H1 (cell line): ENCODE results near the gene ZNF212. TPM values are rescaled to one million over a fixed set of nuclear protein-coding genes. Genes with fewer than 3 reads are reported as not detected.

ENCODE experiments used
- CTCF ChIA-PET: fragments of 300-600 bp; sonication (Branson Sonifier 250); formaldehyde crosslinking; loops from one replicate; lab custom pipeline; 2021; ENCODE audit not compliant: partially characterized antibody; lab: Charles Lee
- POLR2A ChIA-PET: fragments of 300-600 bp; sonication (Branson Sonifier 250); formaldehyde crosslinking; loops from one replicate; lab custom pipeline; 2021; ENCODE audit warnings: inconsistent platforms; ENCODE audit not compliant: partially characterized antibody; lab: Charles Lee
- DNase-seq, 2 experiments: peaks; one replicate each; pipeline versions ENCODE4 v3.0.0 to v3.0.0-alpha.2; 2010 to 2022; ENCODE audit warnings: low spot score in 2 of 2, low read depth in 1 of 2, mixed read lengths in 1 of 2
- FAIRE-seq: peaks from 2 replicates; lab custom pipeline; 2011; peaks lifted over from hg19 to GRCh38; lab: Jason Lieb, UNC
- H2AFZ ChIP-seq: 2 replicates; pipeline ENCODE4 v1.8.1; 2012; ENCODE audit warnings: low read length, inconsistent platforms
- H2AK5ac ChIP-seq: 2 replicates; pipeline ENCODE4 v1.6.1; 2013; ENCODE audit warnings: low read depth, low read length
- H2BK120ac ChIP-seq: replicated peaks from 2 replicates; pipeline ENCODE3; 2013; ENCODE audit warnings: low read depth, low read length, inconsistent platforms
- H2BK12ac ChIP-seq: 2 replicates; pipeline ENCODE4 v1.6.1; 2013; ENCODE audit warnings: low read depth, low read length
- H2BK15ac ChIP-seq: 2 replicates; pipeline ENCODE4 v1.6.1; 2013; ENCODE audit warnings: low read length
- H2BK20ac ChIP-seq: 2 replicates; pipeline ENCODE4 v1.6.1; 2013; ENCODE audit warnings: low read length
- H2BK5ac ChIP-seq: 2 replicates; pipeline ENCODE4 v1.6.1; 2013; ENCODE audit warnings: low read depth, low read length
- H3K14ac ChIP-seq: 2 replicates; pipeline ENCODE4 v1.6.1; 2013; ENCODE audit warnings: inconsistent platforms; ENCODE audit not compliant: insufficient read length
- H3K18ac ChIP-seq: 2 replicates; pipeline ENCODE4 v1.6.1; 2013; ENCODE audit warnings: low read length; ENCODE audit errors: extremely low read depth
- H3K23ac ChIP-seq: 2 replicates; pipeline ENCODE4 v1.6.1; 2013; ENCODE audit warnings: inconsistent platforms; ENCODE audit not compliant: insufficient read length
- H3K23me2 ChIP-seq: 2 replicates; pipeline ENCODE4 v1.6.1; 2013; ENCODE audit warnings: low read depth, low read length
- H3K27ac ChIP-seq: 2 replicates; pipeline ENCODE4 v1.6.1; 2011; ENCODE audit warnings: low read depth, low read length, inconsistent platforms
- H3K27me3 ChIP-seq, 4 experiments: replicated peaks in 1 of 4; 1 replicate in 1 of 4; 2 replicates in 3 of 4; pipeline versions ENCODE4 v1.6.1 to v1.8.1; 2011 to 2013; ENCODE audit warnings: low read length in 3 of 4, mild to moderate bottlenecking in 3 of 4, inconsistent platforms in 2 of 4, mixed read lengths in 2 of 4, moderate library complexity in 1 of 4; ENCODE audit not compliant: control insufficient read depth in 3 of 4, insufficient read depth in 3 of 4; ENCODE audit errors: extremely low read depth in 1 of 4
- H3K36me3 ChIP-seq, 4 experiments: 2 replicates each; pipeline versions ENCODE4 v1.6.1 to v1.8.1; 2011 to 2013; ENCODE audit warnings: mild to moderate bottlenecking in 4 of 4, low read length in 3 of 4, moderate library complexity in 2 of 4, control low read depth in 1 of 4, inconsistent platforms in 1 of 4; ENCODE audit not compliant: insufficient read depth in 4 of 4, control insufficient read depth in 2 of 4
- H3K4ac ChIP-seq: replicated peaks from 2 replicates; pipeline ENCODE3; 2013; ENCODE audit warnings: low read length, low read depth, mixed read lengths, inconsistent platforms; ENCODE audit not compliant: insufficient read length
- H3K4me1 ChIP-seq, 4 experiments: replicated peaks in 1 of 4; 1 replicate in 1 of 4; 2 replicates in 3 of 4; pipeline versions ENCODE4 v1.6.1 to v1.8.1; 2011 to 2013; ENCODE audit warnings: low read length in 3 of 4, inconsistent platforms in 2 of 4, mixed read lengths in 1 of 4; ENCODE audit not compliant: insufficient read depth in 4 of 4, control insufficient read depth in 3 of 4
- H3K4me2 ChIP-seq, 2 experiments: 2 replicates each; pipeline versions ENCODE4 v1.6.1 to v1.8.1; 2011 to 2013; ENCODE audit warnings: low read depth in 2 of 2, low read length in 2 of 2, control low read depth in 1 of 2, inconsistent platforms in 1 of 2, mild to moderate bottlenecking in 1 of 2; ENCODE audit not compliant: insufficient read depth in 1 of 2
- H3K4me3 ChIP-seq, 4 experiments: fragments of 200-600, 300-600 bp in 1 of 4; sonication (generic), shearing (Covaris generic), sonication (Bioruptor Twin) in 1 of 4; 2 replicates each; pipeline versions ENCODE4 v1.5.1 to v1.8.1; 2011 to 2016; ENCODE audit warnings: low read length in 4 of 4, low read depth in 3 of 4, control low read depth in 2 of 4, inconsistent platforms in 2 of 4, mild to moderate bottlenecking in 2 of 4, mixed read lengths in 1 of 4, moderate library complexity in 1 of 4; ENCODE audit not compliant: insufficient read depth in 2 of 4; ENCODE audit errors: extremely low read depth in 1 of 4
- H3K56ac ChIP-seq: replicated peaks from 2 replicates; pipeline ENCODE3; 2013; ENCODE audit warnings: low read depth, mild to moderate bottlenecking, mixed read lengths, low read length, inconsistent platforms; ENCODE audit not compliant: insufficient read length
- H3K79me1 ChIP-seq: 2 replicates; pipeline ENCODE4 v1.6.1; 2013; ENCODE audit warnings: low read depth, low read length, control low read depth
- H3K79me2 ChIP-seq, 2 experiments: 2 replicates each; pipeline versions ENCODE4 v1.6.1 to v1.8.1; 2012 to 2013; ENCODE audit warnings: low read length in 2 of 2, mild to moderate bottlenecking in 2 of 2, inconsistent platforms in 1 of 2; ENCODE audit not compliant: insufficient read depth in 2 of 2, control insufficient read depth in 1 of 2
- H3K9ac ChIP-seq, 4 experiments: replicated peaks in 1 of 4; 1 replicate in 1 of 4; 2 replicates in 3 of 4; pipeline versions ENCODE4 v1.6.1 to v1.8.1; 2011 to 2013; ENCODE audit warnings: low read depth in 3 of 4, low read length in 3 of 4, control low read depth in 2 of 4, mild to moderate bottlenecking in 2 of 4, moderate library complexity in 2 of 4, inconsistent platforms in 1 of 4; ENCODE audit errors: extremely low read depth in 1 of 4
- H3K9me3 ChIP-seq, 2 experiments: 2 replicates each; pipeline versions ENCODE4 v1.6.1 to v1.8.1; 2012 to 2013; ENCODE audit warnings: mild to moderate bottlenecking in 2 of 2, moderate library complexity in 2 of 2, control low read depth in 1 of 2, inconsistent platforms in 1 of 2, low read depth in 1 of 2, low read length in 1 of 2, mixed read lengths in 1 of 2; ENCODE audit not compliant: insufficient read depth in 2 of 2
- H4K20me1 ChIP-seq, 2 experiments: replicated peaks in 1 of 2; 2 replicates each; pipeline versions ENCODE3 to v1.8.1; 2011 to 2013; ENCODE audit warnings: inconsistent platforms in 2 of 2, low read length in 2 of 2, mild to moderate bottlenecking in 1 of 2; ENCODE audit not compliant: insufficient read depth in 2 of 2, control insufficient read depth in 1 of 2
- H4K5ac ChIP-seq: 2 replicates; pipeline ENCODE4 v1.6.1; 2013; ENCODE audit warnings: low read length, low read depth, mixed read lengths, inconsistent platforms; ENCODE audit not compliant: insufficient read length
- H4K8ac ChIP-seq: 2 replicates; pipeline ENCODE4 v1.8.0; 2013; ENCODE audit warnings: mild to moderate bottlenecking, moderate library complexity, low read length, inconsistent platforms; ENCODE audit not compliant: insufficient read depth; ENCODE audit errors: extremely low read depth
- H4K91ac ChIP-seq: replicated peaks from 2 replicates; pipeline ENCODE3; 2013; ENCODE audit warnings: low read length, mixed read lengths, inconsistent platforms; ENCODE audit not compliant: insufficient read length
- BRCA1 ChIP-seq: IDR thresholded peaks from 2 replicates; pipeline ENCODE4 v1.6.1; 2012; ENCODE audit warnings: low read depth, low read length, improper control_type of control experiment
- CEBPB ChIP-seq: IDR thresholded peaks from 2 replicates; pipeline ENCODE4 v1.6.1; 2012; ENCODE audit warnings: low read depth, low read length
- GTF2F1 ChIP-seq: IDR thresholded peaks from 2 replicates; pipeline ENCODE4 v1.6.1; 2012; ENCODE audit warnings: low read depth, low read length, improper control_type of control experiment, borderline replicate concordance
- HDAC2 ChIP-seq, 2 experiments: fragments of 300-600 bp in 1 of 2; sonication (generic) in 1 of 2; IDR thresholded peaks; 2 replicates each; pipeline ENCODE4 v1.6.1; 2011 to 2012; ENCODE audit warnings: low read depth in 2 of 2, low read length in 2 of 2, mild to moderate bottlenecking in 2 of 2, moderate library complexity in 2 of 2, borderline replicate concordance in 1 of 2, inconsistent platforms in 1 of 2
- JUND ChIP-seq: IDR thresholded peaks from 2 replicates; pipeline ENCODE4 v1.6.1; 2011; ENCODE audit warnings: mild to moderate bottlenecking, improper control_type of control experiment, low read length
- KDM4A ChIP-seq: IDR thresholded peaks from one replicate; pipeline ENCODE4 v1.7.1; 2012; ENCODE audit warnings: low read depth, mild to moderate bottlenecking, moderate library complexity, low read length, inconsistent platforms; ENCODE audit not compliant: severe bottlenecking
- NANOG ChIP-seq: IDR thresholded peaks from 2 replicates; pipeline ENCODE4 v1.6.1; 2011; ENCODE audit warnings: low read length, low read depth, mild to moderate bottlenecking, inconsistent platforms; ENCODE audit not compliant: insufficient read depth, poor library complexity, severe bottlenecking
- NRF1 ChIP-seq: IDR thresholded peaks from 2 replicates; pipeline ENCODE4 v1.6.1; 2011; ENCODE audit warnings: mild to moderate bottlenecking, low read depth, low read length, improper control_type of control experiment
- POLR2A ChIP-seq, 2 experiments: IDR thresholded peaks; 1 replicate in 1 of 2; 2 replicates in 1 of 2; pipeline ENCODE4 v1.6.1; 2011; ENCODE audit warnings: low read depth in 2 of 2, low read length in 2 of 2, mild to moderate bottlenecking in 2 of 2; ENCODE audit errors: control extremely low read depth in 1 of 2
- RXRA ChIP-seq: IDR thresholded peaks from 2 replicates; pipeline ENCODE4 v1.6.1; 2011; ENCODE audit warnings: low read depth, mild to moderate bottlenecking, low read length, moderate library complexity; ENCODE audit not compliant: insufficient read depth
- SP4 ChIP-seq: IDR thresholded peaks from 2 replicates; pipeline ENCODE4 v1.6.1; 2012; ENCODE audit warnings: low read length, inconsistent platforms
- YY1 ChIP-seq: IDR thresholded peaks from 2 replicates; pipeline ENCODE4 v1.6.1; 2011; ENCODE audit warnings: low read depth, mild to moderate bottlenecking, low read length
- WGBS, 2 experiments: shearing (Covaris generic) in 1 of 2; methylation state at CpG; one replicate each; pipeline versions ENCODE4 v1.1.6 to v1.1.7; 2013 to 2015; ENCODE audit warnings: low lambda C conversion rate in 2 of 2, mixed read lengths in 2 of 2, inconsistent platforms in 1 of 2, low coverage in 1 of 2, missing lambda C conversion rate in 1 of 2; ENCODE audit not compliant: insufficient replicate concordance in 2 of 2, insufficient coverage in 1 of 2, insufficient read length in 1 of 2; ENCODE audit errors: extremely low coverage in 1 of 2, missing lambda C conversion rate in 1 of 2; 5-methylcytosine and 5-hydroxymethylcytosine counted together
- polyA plus RNA-seq, 7 experiments: library from polyadenylated mRNA; depleted of rRNA in 3 of 7; stranded (reverse) in 5 of 7; unstranded in 2 of 7; fragments of >200 nt in 5 of 7; fragments of 200-250 nt in 2 of 7; gene quantifications; 1 replicate in 5 of 7; 2 replicates in 1 of 7; 4 replicates in 1 of 7; pipeline versions ENCODE4 v1.2.1 to v1.2.3, GENCODE V29; 2011 to 2013; ENCODE audit warnings: missing spikeins in 2 of 7, mixed read lengths in 2 of 7
- total RNA-seq: library from RNA; stranded (reverse); fragmentation: NEBNext Ultra II Directional; extraction: Animal tissue kit (Norgen Biotek cat#: 25700); gene quantifications from 2 replicates; pipeline ENCODE4 v1.2.1, GENCODE V29; 2021

The ZNF212 gene
- total and polyA plus RNA-seq, 2 of the 8 experiments (the other 6 are each of a cell fraction or from before 2014, with no cell fraction given): 6.7 to 19.3 TPM

- POLR2A ChIA-PET: interaction anchor here (0.6 to 1.2 kb wide), 5 partner anchors 12 to 162 kb away, joined by 3 to 4 read pairs (median 3); no protein-coding TSS in a partner anchor
- Histone ChIP-seq H4K8ac (no peak overlapping the region), H3K23ac (no peak overlapping the region), H3K18ac (no peak overlapping the region), H3K4me1 (no peaks in the 10 kb centered on the region; a peak in 1 of 7 replicates), H2BK5ac (no peak overlapping the region), H2BK12ac (no peak overlapping the region), H3K4ac (no peak overlapping the region), H3K27me3 (no peaks in the 10 kb centered on the region), H3K56ac (no peak overlapping the region), H2AK5ac (no peak overlapping the region), H4K5ac (no peak overlapping the region), H3K4me2 (no peak overlapping the region), H3K79me2 (no peaks in the 10 kb centered on the region), H4K91ac (no peak overlapping the region), H3K14ac (no peak overlapping the region), H3K4me3 (no peak overlapping the region), H3K27ac (no peak overlapping the region), H3K79me1 (no peaks in the 10 kb centered on the region), H3K23me2 (0 out of 2 replicates have a peak, but pooled peaks cover 4% of the 10 kb centered on the region), H3K9ac (no peak overlapping the region), H3K9me3 (no peaks in the 10 kb centered on the region), H2BK15ac (no peak overlapping the region), H3K36me3 (peaks cover 0 to 10% (median 5%) of the 10 kb centered on the region in 4 experiments; a peak in 6 of 8 replicates), H2BK120ac (no peak overlapping the region), H2AFZ (no peak overlapping the region), H4K20me1 (peaks cover 0 to 8% of the 10 kb centered on the region in 2 experiments), H2BK20ac (no peak overlapping the region)
- 79% methylated on average over 6 of the region's 6 CpGs; no CpG with 5 or more reads in 1 of the 2 experiments for WGBS, 2 experiments
- DNase-seq: no peak
- FAIRE-seq: no peak
- CTCF ChIA-PET: interaction anchor here (1.1 to 1.6 kb wide), 3 partner anchors 8 to 19 kb away, joined by 3 to 4 read pairs (median 3); no protein-coding TSS in a partner anchor
- TF ChIP-seq JUND: no peak
- no peak for TF ChIP-seq POLR2A (IDR thresholded peaks at IDR 0.05; ENCODE audit: control extremely low read depth in 1 of 2, low read depth in 2 of 2, low read length in 2 of 2)
- TF ChIP-seq KDM4A: no peak
- no peak for TF ChIP-seq RXRA
- TF ChIP-seq NRF1: no peak
- no peak for TF ChIP-seq GTF2F1
- no peak for TF ChIP-seq NANOG
- TF ChIP-seq YY1: no peak
- no peak for TF ChIP-seq BRCA1
- no peak for TF ChIP-seq SP4
- TF ChIP-seq CEBPB: no peak
- no peak for TF ChIP-seq HDAC2 (IDR thresholded peaks at IDR 0.05; ENCODE audit: borderline replicate concordance in 1 of 2, low read depth in 2 of 2, low read length in 2 of 2)
These were observed 12.5 kb upstream of the ZNF212 start for GRCh38 chr7:149226840-149227494.
